Mucosa of rectum (tissue), 2 donors: Measurements from ENCODE around the gene RPL12.

Experiments used
- H3K27ac ChIP-seq, 2 donors: one replicate each; pipeline ENCODE4 v1.7.0; 2013; ENCODE audit warnings: inconsistent platforms in 2 of 2, low read depth in 2 of 2, low read length in 2 of 2
- H3K27me3 ChIP-seq, 2 donors: one replicate each; pipeline ENCODE4 v1.7.0; 2013; ENCODE audit warnings: low read length in 2 of 2; ENCODE audit not compliant: control insufficient read depth in 2 of 2, insufficient read depth in 2 of 2
- H3K36me3 ChIP-seq, 2 donors: one replicate each; pipeline ENCODE4 v1.7.0; 2013; ENCODE audit warnings: low read length in 2 of 2; ENCODE audit not compliant: control insufficient read depth in 2 of 2, insufficient read depth in 2 of 2
- H3K4me1 ChIP-seq, 2 donors: one replicate each; pipeline ENCODE4 v1.7.0; 2013; ENCODE audit warnings: low read length in 2 of 2, mild to moderate bottlenecking in 1 of 2; ENCODE audit not compliant: control insufficient read depth in 2 of 2, insufficient read depth in 2 of 2
- H3K4me3 ChIP-seq, 2 donors: one replicate each; pipeline ENCODE4 v1.7.0; 2013; ENCODE audit warnings: low read length in 2 of 2
- H3K9ac ChIP-seq, 2 donors: one replicate each; pipeline ENCODE4 v1.7.0; 2013; ENCODE audit warnings: low read length in 2 of 2, low read depth in 1 of 2, mild to moderate bottlenecking in 1 of 2
- H3K9me3 ChIP-seq, 2 donors: one replicate each; pipeline ENCODE4 v1.7.0; 2013; ENCODE audit warnings: low read length in 2 of 2; ENCODE audit not compliant: control insufficient read depth in 2 of 2
- donor health status: healthy.
- donor health status: Normal muscosa, but diverticular disease.

Gene RPL12

GRCh38 chr9:127444921-127445850 is 6.0 kb downstream of the RPL12 start:
- Histone ChIP-seq H3K27ac (no peak overlapping the region), H3K27me3 (no peaks in the 10 kb centered on the region), H3K9me3 (no peaks in the 10 kb centered on the region), H3K9ac (no peak overlapping the region), H3K4me1 (peaks cover 10 to 15% of the 10 kb centered on the region in 2 donors), H3K36me3 (peaks cover 61 to 69% of the 10 kb centered on the region in 2 donors), H3K4me3 (no peak overlapping the region)

GRCh38 chr9:127444283-127444920 is 6.8 kb downstream of the RPL12 start:
- peaks cover 2 to 7% of the 10 kb centered on the region in 2 donors for H3K4me1 ChIP-seq
- no peak overlapping the region for H3K9ac ChIP-seq
- peaks cover 58 to 65% of the 10 kb centered on the region in 2 donors for H3K36me3 ChIP-seq
- H3K27me3 ChIP-seq, result no peaks in the 10 kb centered on the region
- no peak overlapping the region for H3K4me3 ChIP-seq
- no peak overlapping the region for H3K27ac ChIP-seq
- no peaks in the 10 kb centered on the region for H3K9me3 ChIP-seq

- Histone ChIP-seq H3K9ac (no peak overlapping the region), H3K36me3 (peaks cover 50 to 58% of the 10 kb centered on the region in 2 donors), H3K27ac (no peak overlapping the region), H3K9me3 (no peaks in the 10 kb centered on the region), H3K4me1 (no peaks in the 10 kb centered on the region), H3K27me3 (no peaks in the 10 kb centered on the region), H3K4me3 (no peak overlapping the region)
Measured at GRCh38 chr9:127438394-127438793, 12.8 kb downstream of the RPL12 start.

GRCh38 chr9:127437497-127438264 is 13.5 kb downstream of the RPL12 start:
- H3K9ac ChIP-seq, result no peak overlapping the region
- no peak overlapping the region for H3K4me3 ChIP-seq
- no peaks in the 10 kb centered on the region for H3K27me3 ChIP-seq
- no peak overlapping the region for H3K27ac ChIP-seq
- peaks cover 55 to 63% of the 10 kb centered on the region in 2 donors for H3K36me3 ChIP-seq
- no peaks in the 10 kb centered on the region for H3K9me3 ChIP-seq
- H3K4me1 ChIP-seq, result no peaks in the 10 kb centered on the region

GRCh38 chr9:127430415-127430814 is 20.8 kb downstream of the RPL12 start:
- Histone ChIP-seq H3K27ac (no peak overlapping the region), H3K27me3 (no peaks in the 10 kb centered on the region), H3K4me1 (peaks cover 0 to 3% of the 10 kb centered on the region in 2 donors), H3K36me3 (peaks cover 30 to 31% of the 10 kb centered on the region in 2 donors), H3K9me3 (no peaks in the 10 kb centered on the region), H3K9ac (no peak overlapping the region), H3K4me3 (no peak overlapping the region)

- no peak overlapping the region for H3K27ac ChIP-seq
- peaks cover 15 to 17% of the 10 kb centered on the region in 2 donors for H3K36me3 ChIP-seq
- no peaks in the 10 kb centered on the region for H3K27me3 ChIP-seq
- H3K9me3 ChIP-seq, result no peaks in the 10 kb centered on the region
- no peak overlapping the region for H3K4me3 ChIP-seq
- peaks cover 9 to 13% of the 10 kb centered on the region in 2 donors for H3K4me1 ChIP-seq
- H3K9ac ChIP-seq, result no peak overlapping the region
Measured at GRCh38 chr9:127428348-127428747, 22.9 kb downstream of the RPL12 start.

GRCh38 chr9:127426756-127427155 is 24.4 kb downstream of the RPL12 start:
- H3K4me1 ChIP-seq, result peaks cover 21 to 26% of the 10 kb centered on the region in 2 donors
- H3K9me3 ChIP-seq, result no peaks in the 10 kb centered on the region
- H3K27ac ChIP-seq, result no peak overlapping the region
- H3K36me3 ChIP-seq, result peaks cover 11 to 13% of the 10 kb centered on the region in 2 donors
- H3K9ac ChIP-seq, result no peak overlapping the region
- no peak overlapping the region for H3K4me3 ChIP-seq
- no peaks in the 10 kb centered on the region for H3K27me3 ChIP-seq

GRCh38 chr9:127424676-127424999 is 26.6 kb downstream of the RPL12 start:
- Histone ChIP-seq H3K27me3 (no peaks in the 10 kb centered on the region), H3K27ac (peak overlapping the region; percentile 83 to 87), H3K4me3 (peak overlapping the region; percentile 84), H3K9ac (peak overlapping the region; percentile 86 to 89), H3K9me3 (no peaks in the 10 kb centered on the region), H3K36me3 (peaks cover 4 to 5% of the 10 kb centered on the region in 2 donors), H3K4me1 (peaks cover 21 to 26% of the 10 kb centered on the region in 2 donors)

GRCh38 chr9:127423934-127424675 is 27.1 kb downstream of the RPL12 start, which contains the start of gene ZNF79:
TSS of gene ZNF79 (plus strand) at chr9:127424382. CDS start at chr9:127424788, 406 bp downstream.
- H3K4me1 ChIP-seq, result peaks cover 21 to 26% of the 10 kb centered on the region in 2 donors
- peak within 1 kb of the TSS; percentile 86 to 89 for H3K9ac ChIP-seq
- H3K9me3 ChIP-seq, result no peaks in the 10 kb centered on the region
- peak within 1 kb of the TSS; percentile 83 to 87 for H3K27ac ChIP-seq
- H3K27me3 ChIP-seq, result no peaks in the 10 kb centered on the region
- peaks cover 4 to 5% of the 10 kb centered on the region in 2 donors for H3K36me3 ChIP-seq
- peak within 1 kb of the TSS; percentile 84 for H3K4me3 ChIP-seq
